NCI-H2196 (cell line): ENCODE results near the gene SLC6A9.

Source experiments
- DNase-seq: peaks from one replicate; lab custom pipeline; 2025; ENCODE audit not compliant: unreplicated experiment; lab: John Stamatoyannopoulos, UW

The SLC6A9 gene

GRCh38 chr1:44008259-44008658 lies 23.0 kb downstream of the SLC6A9 start:
- DNase-seq, result no peak

GRCh38 chr1:44002606-44003157 lies 28.6 kb downstream of the SLC6A9 start:
- DNase-seq, result no peak

DNA sequence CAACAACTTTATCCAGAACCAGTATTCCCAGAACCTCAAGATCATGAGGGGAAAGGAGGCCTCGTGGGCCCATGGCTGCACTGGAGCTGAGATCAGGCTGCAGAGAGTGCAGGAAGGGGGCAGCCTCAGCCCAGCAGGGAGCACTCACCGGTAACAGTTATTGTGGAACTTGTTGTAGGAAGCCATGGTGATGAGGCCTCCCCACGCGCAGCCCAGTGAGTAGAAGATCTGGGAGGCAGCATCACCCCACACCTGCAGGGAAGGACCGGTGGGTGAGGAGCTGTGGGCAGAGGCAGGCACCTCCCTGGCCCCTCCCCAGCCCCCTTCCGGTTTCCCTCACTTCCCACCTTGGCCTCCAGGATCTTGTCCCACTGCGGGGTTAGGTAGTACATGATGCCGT lies 29.1 kb downstream of the SLC6A9 start:
- no peak for DNase-seq

DNA sequence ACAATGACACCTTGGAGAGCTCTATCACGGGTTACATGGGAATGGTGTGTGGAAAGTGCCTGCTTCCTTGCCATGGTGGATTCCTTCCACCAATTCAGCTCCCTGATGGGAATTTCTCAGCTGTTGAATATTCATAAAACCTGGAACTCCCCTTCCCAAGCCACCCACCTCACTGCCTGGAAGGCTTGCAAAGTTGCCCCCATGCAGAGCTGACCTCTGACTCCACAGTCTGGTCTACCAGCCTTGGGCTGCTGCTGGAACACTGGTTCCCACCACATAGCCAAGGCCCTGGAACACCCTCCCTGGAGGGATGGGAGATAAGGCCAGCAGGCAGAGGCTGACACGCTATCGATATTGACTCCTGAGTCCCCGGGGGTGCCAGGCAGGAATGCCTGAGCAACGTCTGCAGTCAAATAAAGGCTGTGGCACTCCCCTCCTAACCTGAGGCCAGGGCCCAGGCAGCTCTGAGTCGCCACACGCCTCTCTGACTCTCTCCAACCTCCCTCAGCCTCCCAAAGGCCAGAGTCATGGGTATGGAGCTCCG lies 31.1 kb downstream of the SLC6A9 start:
- no peak for DNase-seq

GRCh38 chr1:43999455-43999854 lies 31.8 kb downstream of the SLC6A9 start:
- no peak for DNase-seq

- DNase-seq, result no peak
These were observed 33.3 kb downstream of the SLC6A9 start for GRCh38 chr1:43998000-43998378.

GRCh38 chr1:43997295-43997999 lies 33.8 kb downstream of the SLC6A9 start:
- no peak for DNase-seq

- no peak for DNase-seq
These were observed 34.5 kb downstream of the SLC6A9 start for GRCh38 chr1:43996733-43997115.

DNA sequence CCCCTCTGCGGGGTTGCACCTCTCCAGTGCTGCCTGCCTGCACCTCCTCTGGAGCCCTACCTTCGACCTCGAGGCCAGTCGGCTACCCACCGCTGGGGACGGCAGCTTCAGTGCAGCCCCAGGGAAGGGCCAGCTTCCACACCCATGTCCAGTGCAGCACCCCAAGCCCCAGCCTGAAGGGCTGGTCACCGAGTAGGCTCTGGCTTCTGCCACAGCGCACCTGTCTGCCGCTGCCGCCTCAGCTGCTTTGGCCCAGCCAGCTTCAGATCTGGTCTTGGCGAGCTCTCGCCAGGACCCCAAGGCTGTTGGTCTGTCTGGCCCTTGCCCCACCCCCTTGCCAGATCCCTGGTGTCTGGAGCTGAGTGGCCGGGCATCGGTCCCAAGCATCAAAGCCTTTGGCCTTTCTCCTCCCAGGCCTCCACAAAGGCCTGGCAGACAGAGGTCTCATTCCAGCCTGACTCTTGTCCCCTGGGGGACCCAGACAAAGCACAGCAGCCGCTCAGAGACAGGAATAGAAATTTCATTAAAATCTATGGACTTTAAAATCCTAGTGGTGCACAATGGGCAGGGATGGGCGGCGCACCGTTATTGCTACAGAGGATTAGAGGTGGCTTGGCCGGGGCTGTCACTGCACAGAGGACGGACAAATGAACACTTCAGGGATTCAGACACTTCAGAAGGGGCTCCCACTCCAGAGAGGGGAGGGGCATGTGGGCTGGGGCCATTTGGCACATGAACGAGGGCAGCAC lies 35.1 kb downstream of the SLC6A9 start:
- no peak for DNase-seq

DNA sequence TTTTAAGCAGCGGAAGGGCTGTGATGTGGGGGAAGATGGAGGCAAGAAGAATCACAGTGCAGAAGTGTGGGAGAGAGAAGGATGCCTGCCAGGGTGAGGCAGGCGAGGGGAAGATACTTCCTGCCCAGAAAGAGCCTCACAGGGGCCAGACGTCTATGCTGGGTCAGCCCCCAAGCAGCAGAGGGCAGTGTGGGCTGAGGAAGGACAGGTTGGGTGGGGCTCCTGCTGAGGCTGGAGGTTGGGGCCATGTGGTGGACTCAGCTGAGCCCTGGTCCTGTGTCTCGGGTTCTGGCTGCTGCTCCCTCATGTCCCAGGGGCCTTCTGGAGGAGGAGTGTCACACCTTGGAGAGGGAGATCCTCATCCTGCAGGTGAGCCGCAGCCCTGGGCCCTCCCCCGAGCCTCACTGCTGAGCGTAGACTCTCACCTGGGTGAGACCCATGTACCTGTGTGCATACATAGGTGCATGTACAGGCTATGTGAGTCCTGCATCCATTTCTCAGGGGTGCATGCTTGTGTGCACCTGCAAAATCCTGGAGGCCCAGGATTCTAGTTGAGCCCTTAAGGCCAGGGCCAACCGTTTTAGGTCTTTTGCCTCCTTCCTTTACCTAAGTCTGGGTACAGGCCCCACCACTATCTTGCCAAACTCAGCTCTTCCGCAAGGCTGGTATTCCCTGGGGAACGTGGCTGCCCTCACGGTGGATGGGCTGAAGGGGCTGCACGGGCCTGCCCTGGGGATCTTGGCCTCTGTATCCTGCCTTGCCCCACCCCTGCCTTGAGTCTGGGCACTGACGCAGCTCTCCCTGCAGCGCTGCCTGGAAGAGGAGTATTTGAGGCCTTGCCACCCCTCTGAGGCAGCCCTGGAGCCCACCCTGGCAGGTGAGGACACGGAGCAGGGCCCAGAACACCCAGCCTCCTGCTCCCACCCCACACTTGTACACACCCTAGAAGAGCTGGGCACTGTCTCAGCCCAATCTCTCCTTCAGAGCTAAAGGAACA lies 36.2 kb downstream of the SLC6A9 start:
- DNase-seq, result no peak

GRCh38 chr1:43994071-43994470 lies 37.2 kb downstream of the SLC6A9 start:
- no peak for DNase-seq

GRCh38 chr1:43993206-43993914 lies 37.9 kb downstream of the SLC6A9 start:
- DNase-seq, result no peak

GRCh38 chr1:43992232-43992995 lies 38.8 kb downstream of the SLC6A9 start:
- DNase-seq, result peak; percentile 8

GRCh38 chr1:43991476-43992231 lies 39.6 kb downstream of the SLC6A9 start, which contains the start of gene CCDC24:
Gene CCDC24, plus strand, starts transcription at chr1:43991599. Its CDS starts 280 bp downstream, at chr1:43991879.
- peak; percentile 87 for DNase-seq

DNA sequence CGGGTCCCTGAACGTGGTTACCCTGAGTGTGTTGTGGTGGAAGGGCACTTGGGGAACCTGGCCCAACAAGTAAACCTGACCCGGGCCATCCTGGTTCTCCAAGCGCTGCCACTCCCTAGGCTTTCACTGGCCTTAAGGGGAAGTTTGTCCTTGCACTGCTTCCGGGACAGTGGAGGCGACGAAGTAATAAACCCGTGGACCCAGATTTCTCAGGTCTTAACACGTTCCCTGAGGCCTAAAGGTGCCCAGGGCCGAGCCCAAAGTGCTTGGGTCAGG lies 40.1 kb downstream of the SLC6A9 start:
- no peak for DNase-seq

DNA sequence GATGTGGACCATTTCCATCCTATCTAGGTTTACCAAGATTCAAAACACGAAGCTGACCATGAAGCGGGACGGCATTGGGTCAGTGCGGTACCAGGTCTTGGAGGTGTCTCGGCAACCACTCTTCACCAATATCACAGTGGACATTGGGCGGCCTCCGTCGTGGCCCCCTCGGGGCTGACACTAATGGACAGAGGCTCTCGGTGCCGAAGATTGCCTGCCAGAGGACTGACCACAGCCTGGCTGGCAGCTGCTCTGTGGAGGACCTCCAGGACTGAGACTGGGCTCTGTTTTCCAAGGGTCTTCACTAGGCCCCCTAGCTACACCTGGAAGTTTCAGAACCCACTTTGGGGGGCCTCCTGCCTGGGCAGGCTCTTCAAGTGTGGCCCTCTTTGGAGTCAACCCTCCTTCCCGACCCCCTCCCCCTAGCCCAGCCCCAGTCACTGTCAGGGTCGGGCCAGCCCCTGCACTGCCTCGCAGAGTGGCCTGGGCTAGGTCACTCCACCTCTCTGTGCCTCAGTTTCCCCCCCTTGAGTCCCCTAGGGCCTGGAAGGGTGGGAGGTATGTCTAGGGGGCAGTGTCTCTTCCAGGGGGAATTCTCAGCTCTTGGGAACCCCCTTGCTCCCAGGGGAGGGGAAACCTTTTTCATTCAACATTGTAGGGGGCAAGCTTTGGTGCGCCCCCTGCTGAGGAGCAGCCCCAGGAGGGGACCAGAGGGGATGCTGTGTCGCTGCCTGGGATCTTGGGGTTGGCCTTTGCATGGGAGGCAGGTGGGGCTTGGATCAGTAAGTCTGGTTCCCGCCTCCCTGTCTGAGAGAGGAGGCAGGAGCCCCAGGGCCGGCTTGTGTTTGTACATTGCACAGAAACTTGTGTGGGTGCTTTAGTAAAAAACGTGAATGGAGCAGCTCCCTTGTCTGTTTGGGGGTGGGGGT lies 40.7 kb downstream of the SLC6A9 start:
- DNase-seq, result no peak

GRCh38 chr1:43987159-43987902 lies 43.9 kb downstream of the SLC6A9 start:
- no peak for DNase-seq
